ENCODE measurements around the gene GLRX5.

Gene GLRX5

GRCh38 chr14:95534299-95535225 lies at the start of gene GLRX5:
Gene GLRX5, plus strand, starts transcription at chr14:95535050. Its CDS starts 40 bp downstream, at chr14:95535090.
- DNase-seq = peak; percentile 99

- DNase-seq = no peak
Measured at GRCh38 chr14:95485222-95485819, 49.5 kb upstream of the GLRX5 start.

- DNase-seq = no peak
Measured at GRCh38 chr14:95486875-95487668, 47.8 kb upstream of the GLRX5 start.

GRCh38 chr14:95487669-95488084 lies 47.2 kb upstream of the GLRX5 start:
- no peak for DNase-seq

- no peak for DNase-seq
Measured at GRCh38 chr14:95488376-95489213, 46.3 kb upstream of the GLRX5 start.

GRCh38 chr14:95489214-95490137 lies 45.4 kb upstream of the GLRX5 start:
- no peak for DNase-seq

- DNase-seq = no peak
Measured at GRCh38 chr14:95490138-95490509, 44.7 kb upstream of the GLRX5 start.

GRCh38 chr14:95490727-95491451 lies 44.0 kb upstream of the GLRX5 start:
- DNase-seq = no peak

GRCh38 chr14:95491936-95492608 lies 42.8 kb upstream of the GLRX5 start:
- DNase-seq = no peak

GRCh38 chr14:95493503-95493902 lies 41.3 kb upstream of the GLRX5 start:
- DNase-seq = no peak

- DNase-seq = no peak
Measured at GRCh38 chr14:95493976-95494375, 40.9 kb upstream of the GLRX5 start.

GRCh38 chr14:95494456-95494855 lies 40.4 kb upstream of the GLRX5 start:
- no peak for DNase-seq

GRCh38 chr14:95495076-95495475 lies 39.8 kb upstream of the GLRX5 start:
- no peak for DNase-seq

GRCh38 chr14:95495538-95496025 lies 39.3 kb upstream of the GLRX5 start:
- peak; percentile 70 for DNase-seq

- DNase-seq = no peak
Measured at GRCh38 chr14:95496111-95496681, 38.7 kb upstream of the GLRX5 start.

GRCh38 chr14:95496690-95497259 lies 38.1 kb upstream of the GLRX5 start:
- no peak for DNase-seq

GRCh38 chr14:95497561-95498011 lies 37.3 kb upstream of the GLRX5 start:
- no peak for DNase-seq

- no peak for DNase-seq
Measured at GRCh38 chr14:95498622-95499353, 36.1 kb upstream of the GLRX5 start.
